Natural killer cell treated with Interleukin-12 subunit alpha and Interleukin-12 subunit beta and Interleukin-15 and Interleukin-18, amount 100 ng/mL, for 72 hours (primary cell): ENCODE results near the gene ARRDC4. TPM values are rescaled to one million over a fixed set of nuclear protein-coding genes. Genes with fewer than 3 reads are reported as not detected.

Experiments used
- ATAC-seq, 2 donors: fragments of 150-1000 bp; cut with Tn5 transposase in 1 of 2; sonication (Bioruptor Pico), chemical (Tn5 transposase) in 1 of 2; 2 replicates each; pipeline ENCODE4 v1.10.0; 2021
- DNase-seq: peaks from one replicate; pipeline ENCODE4 v3.0.0; 2022; ENCODE audit warnings: low spot score
- H3K27ac Mint-ChIP-seq, 2 donors: 1 replicate in 1 of 2; 2 replicates in 1 of 2; pipeline ENCODE4 v1.8.0; 2022; ENCODE audit warnings: mixed read lengths in 2 of 2, mild to moderate bottlenecking in 1 of 2, moderate library complexity in 1 of 2
- H3K27me3 Mint-ChIP-seq, 2 donors: 1 replicate in 1 of 2; 2 replicates in 1 of 2; pipeline ENCODE4 v1.8.0; 2022; ENCODE audit warnings: mixed read lengths in 2 of 2
- H3K36me3 Mint-ChIP-seq: one replicate; pipeline ENCODE4 v1.8.0; 2022; ENCODE audit warnings: mixed read lengths
- H3K4me1 Mint-ChIP-seq, 2 donors: 1 replicate in 1 of 2; 2 replicates in 1 of 2; pipeline ENCODE4 v1.8.0; 2022; ENCODE audit warnings: low read depth in 2 of 2, mixed read lengths in 2 of 2, mild to moderate bottlenecking in 1 of 2
- H3K4me3 Mint-ChIP-seq: one replicate; pipeline ENCODE4 v1.8.0; 2022; ENCODE audit warnings: mixed read lengths
- H3K9me3 Mint-ChIP-seq: 2 replicates; pipeline ENCODE4 v1.8.0; 2022; ENCODE audit warnings: mixed read lengths
- total RNA-seq, 2 donors: library from RNA; stranded (reverse); gene quantifications; one replicate each; pipeline ENCODE4 v1.2.3, GENCODE V29; 2022

Gene ARRDC4
- total RNA-seq, 2 donors from 2014 or later: 0.64 to 1.4 TPM

DNA sequence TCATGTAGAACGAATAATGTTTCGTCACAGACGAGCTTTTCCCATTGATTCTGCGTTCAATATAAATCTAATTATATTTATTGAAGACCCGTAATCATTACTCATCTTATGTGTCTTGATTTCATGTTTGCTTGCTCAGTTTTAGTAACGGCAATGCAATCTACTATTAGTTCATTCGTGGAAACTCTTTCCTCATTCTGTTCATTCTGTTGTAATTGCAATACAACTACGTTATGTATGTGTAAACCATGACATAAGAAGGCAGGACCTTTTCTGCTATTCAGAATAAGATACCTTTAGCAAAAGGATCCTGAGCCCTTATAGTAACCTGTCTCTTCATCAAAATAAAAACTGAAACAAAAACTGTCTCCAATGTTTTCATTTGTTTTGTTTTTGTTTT lies 6.8 kb upstream of the ARRDC4 start:
- Mint-ChIP-seq H3K27ac (no peak overlapping the region), H3K36me3 (no peaks in the 10 kb centered on the region), H3K4me3 (no peak overlapping the region), H3K4me1 (no peaks in the 10 kb centered on the region), H3K9me3 (no peaks in the 10 kb centered on the region), H3K27me3 (peaks cover 0 to 9% of the 10 kb centered on the region in 2 donors)
- DNase-seq (no peak), ATAC-seq (no peak)

DNA sequence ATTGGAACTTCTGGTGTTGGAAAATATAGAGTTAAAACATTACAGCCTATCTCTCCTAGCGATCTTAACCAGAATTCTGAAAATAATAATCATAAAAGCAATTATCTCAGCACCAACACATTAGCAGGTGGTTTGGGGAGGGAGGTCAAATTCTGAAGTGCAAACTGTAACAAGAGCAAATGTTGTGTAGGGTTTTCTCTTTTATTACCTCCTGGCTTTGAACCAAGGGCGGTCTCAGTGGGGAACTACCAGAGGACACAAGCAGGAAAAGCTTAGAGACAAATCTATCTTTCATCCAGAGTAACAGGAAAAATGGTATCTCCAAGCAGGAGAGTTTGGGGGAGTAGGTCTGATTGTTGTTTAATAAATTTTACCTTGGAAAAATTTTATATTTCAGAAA lies 5.5 kb upstream of the ARRDC4 start:
- Mint-ChIP-seq H3K9me3 (no peaks in the 10 kb centered on the region), H3K36me3 (no peaks in the 10 kb centered on the region), H3K4me3 (no peak overlapping the region), H3K27ac (no peak overlapping the region), H3K4me1 (peaks cover 7 to 12% of the 10 kb centered on the region in 2 donors), H3K27me3 (peaks cover 0 to 6% of the 10 kb centered on the region in 2 donors)
- DNase-seq (no peak), ATAC-seq (no peak)

DNA sequence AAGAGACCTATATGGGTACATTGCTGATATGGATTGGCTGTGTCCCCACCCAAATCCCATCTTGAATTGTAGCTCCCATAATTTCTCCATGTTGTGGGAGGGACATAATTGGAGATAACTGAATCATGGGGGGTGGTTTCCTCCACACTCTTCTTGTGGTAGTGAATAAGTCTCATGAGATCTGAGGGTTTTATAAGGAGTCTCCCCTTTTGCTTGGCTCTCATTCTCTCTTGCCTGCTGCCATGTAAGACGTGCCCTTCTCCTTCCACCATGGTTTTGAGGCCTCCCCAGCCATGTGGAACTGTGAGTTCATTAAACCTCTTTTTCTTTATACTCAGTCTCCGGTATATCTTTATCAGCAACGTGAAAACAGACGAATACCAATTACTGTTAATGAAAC lies 5.0 kb upstream of the ARRDC4 start:
- Mint-ChIP-seq H3K4me1 (peaks cover 12 to 17% of the 10 kb centered on the region in 2 donors), H3K27me3 (peaks cover 0 to 6% of the 10 kb centered on the region in 2 donors), H3K4me3 (no peak overlapping the region), H3K36me3 (no peaks in the 10 kb centered on the region), H3K9me3 (no peaks in the 10 kb centered on the region), H3K27ac (no peak overlapping the region)
- no peak for DNase-seq
- ATAC-seq: no peak

DNA sequence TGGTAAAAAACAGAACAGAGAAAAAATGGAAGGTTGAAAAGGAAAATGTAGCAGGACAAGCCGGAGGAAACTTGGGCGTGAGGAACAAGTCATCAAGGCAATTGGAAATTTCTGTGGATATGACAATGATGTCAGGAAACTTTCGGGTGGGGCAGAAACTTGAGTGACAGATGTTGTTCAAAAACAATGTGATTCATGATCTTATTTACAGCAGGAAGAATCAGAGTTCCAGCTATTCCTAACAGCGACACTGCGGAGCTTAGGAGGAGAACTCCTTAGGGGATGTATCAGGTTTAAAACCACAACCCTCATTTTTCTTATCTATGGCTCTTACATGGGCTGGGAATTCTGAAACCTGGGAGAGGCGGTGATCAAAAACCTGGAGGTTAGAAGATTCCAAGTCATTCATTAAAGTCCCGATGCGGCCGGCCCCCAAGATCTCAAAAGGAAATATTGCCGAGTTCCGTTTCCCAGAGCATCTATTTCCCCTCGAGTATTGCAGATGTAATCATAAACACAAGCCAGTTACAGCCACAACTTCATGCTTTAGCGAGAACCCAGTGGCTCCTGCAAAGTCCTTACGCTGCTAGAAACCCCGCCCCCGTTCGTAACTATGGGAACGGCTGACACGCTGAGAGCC lies 659 bp upstream of the ARRDC4 start:
- peak overlapping the region; percentile 77 to 83 for H3K27ac Mint-ChIP-seq
- peaks cover 22 to 23% of the 10 kb centered on the region in 2 donors for H3K4me1 Mint-ChIP-seq
- H3K9me3 Mint-ChIP-seq: no peaks in the 10 kb centered on the region
- ATAC-seq (no peak), DNase-seq (no peak)
- peak overlapping the region; percentile 78 for H3K4me3 Mint-ChIP-seq
- H3K36me3 Mint-ChIP-seq: no peaks in the 10 kb centered on the region
- H3K27me3 Mint-ChIP-seq: no peaks in the 10 kb centered on the region

DNA sequence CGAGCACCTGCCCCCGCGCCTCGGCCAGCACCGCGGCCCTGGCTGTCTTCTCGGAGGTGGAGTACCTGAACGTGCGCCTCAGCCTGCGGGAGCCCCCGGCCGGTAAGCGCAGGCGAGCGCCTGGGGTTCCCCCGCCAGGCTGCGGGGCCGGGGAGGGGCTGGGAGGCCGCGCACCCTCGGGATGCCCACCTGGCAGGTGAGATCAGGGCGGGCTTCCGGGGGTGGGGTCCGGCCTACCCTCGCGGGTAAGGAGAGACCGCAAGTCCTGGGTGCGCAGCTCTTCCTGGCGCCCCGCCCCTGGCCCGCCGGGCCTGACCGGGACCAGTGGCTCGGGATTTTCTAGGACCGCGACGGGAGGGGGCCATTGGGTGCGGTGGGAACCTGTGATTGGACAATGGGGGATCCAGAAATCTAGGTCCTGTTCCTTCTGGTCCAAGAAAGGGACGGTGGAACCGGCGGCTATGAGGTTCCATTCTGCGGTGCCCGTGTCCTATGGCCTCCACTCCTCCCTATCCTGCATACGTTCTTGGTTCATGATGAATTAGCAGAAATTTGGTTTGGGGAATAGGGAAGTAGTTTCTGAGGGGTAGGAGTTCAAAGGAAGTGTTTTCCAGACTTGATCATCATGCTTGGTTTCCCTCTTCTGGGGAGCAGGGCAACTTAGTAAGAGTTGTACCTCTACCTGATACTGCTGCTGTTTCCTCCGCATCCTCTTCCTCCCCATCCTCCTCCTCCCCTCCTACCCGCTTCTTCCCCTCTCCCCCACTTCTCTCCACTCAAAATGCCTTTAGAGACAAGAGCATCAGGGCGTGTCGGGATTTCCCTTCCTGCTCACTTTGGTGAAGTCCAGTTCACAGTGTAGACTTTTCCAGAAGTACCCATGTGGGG lies 808 bp downstream of the ARRDC4 start:
- peak overlapping the region; percentile 79 for H3K4me3 Mint-ChIP-seq
- no peaks in the 10 kb centered on the region for H3K27me3 Mint-ChIP-seq
- H3K4me1 Mint-ChIP-seq: peaks cover 25 to 27% of the 10 kb centered on the region in 2 donors
- ATAC-seq (no peak), DNase-seq (peak; percentile 63)
- H3K9me3 Mint-ChIP-seq: no peaks in the 10 kb centered on the region
- H3K27ac Mint-ChIP-seq: peak overlapping the region; percentile 27 to 44
- H3K36me3 Mint-ChIP-seq: peaks cover 2% of the 10 kb centered on the region

DNA sequence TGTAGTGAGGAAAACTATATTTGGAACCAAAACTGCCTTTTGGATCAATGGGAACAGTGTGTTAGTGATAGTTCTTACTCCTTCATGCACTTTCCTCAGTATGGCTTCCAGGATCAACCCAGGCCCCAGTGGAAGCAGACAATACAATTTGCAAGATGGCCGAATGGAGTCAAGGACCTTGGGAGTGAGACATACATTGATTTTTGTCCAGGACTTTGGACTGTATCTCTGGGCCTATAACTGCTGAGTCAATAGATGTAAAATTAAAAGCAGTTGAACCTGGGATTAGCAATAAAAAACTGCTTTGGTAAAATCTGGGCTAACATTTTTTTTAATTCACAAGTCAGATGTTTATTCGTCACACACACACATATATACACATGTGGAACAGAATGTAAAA lies 1.8 kb downstream of the ARRDC4 start:
- Mint-ChIP-seq H3K9me3 (no peaks in the 10 kb centered on the region), H3K27ac (no peak overlapping the region), H3K4me3 (no peak overlapping the region), H3K27me3 (no peaks in the 10 kb centered on the region), H3K4me1 (peaks cover 28 to 29% of the 10 kb centered on the region in 2 donors), H3K36me3 (peaks cover 4% of the 10 kb centered on the region)
- DNase-seq (no peak), ATAC-seq (no peak)

DNA sequence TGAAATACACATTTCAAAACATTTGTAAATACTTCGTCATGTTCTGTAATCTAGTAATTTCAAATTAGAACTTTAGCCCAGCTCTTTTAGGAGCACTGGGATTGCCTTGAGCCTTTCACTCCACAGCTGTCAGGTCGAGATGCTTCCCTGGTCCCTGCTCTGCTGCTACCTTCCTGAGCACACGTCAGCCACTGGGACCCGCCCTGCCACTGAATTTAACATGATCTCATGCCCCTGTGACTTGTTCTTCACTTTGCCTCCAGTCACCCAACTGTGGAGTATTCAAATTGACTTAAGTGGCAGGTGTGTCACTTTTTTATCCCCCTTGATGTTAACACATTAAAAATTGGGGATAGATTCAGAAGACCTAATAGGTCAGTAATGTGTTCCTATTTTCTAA lies 3.3 kb downstream of the ARRDC4 start:
- ATAC-seq (no peak), DNase-seq (no peak)
- Mint-ChIP-seq H3K4me1 (peaks cover 28 to 29% of the 10 kb centered on the region in 2 donors), H3K36me3 (peaks cover 4% of the 10 kb centered on the region), H3K9me3 (no peaks in the 10 kb centered on the region), H3K4me3 (peak overlapping the region; percentile 13), H3K27me3 (no peaks in the 10 kb centered on the region), H3K27ac (no peak overlapping the region)

DNA sequence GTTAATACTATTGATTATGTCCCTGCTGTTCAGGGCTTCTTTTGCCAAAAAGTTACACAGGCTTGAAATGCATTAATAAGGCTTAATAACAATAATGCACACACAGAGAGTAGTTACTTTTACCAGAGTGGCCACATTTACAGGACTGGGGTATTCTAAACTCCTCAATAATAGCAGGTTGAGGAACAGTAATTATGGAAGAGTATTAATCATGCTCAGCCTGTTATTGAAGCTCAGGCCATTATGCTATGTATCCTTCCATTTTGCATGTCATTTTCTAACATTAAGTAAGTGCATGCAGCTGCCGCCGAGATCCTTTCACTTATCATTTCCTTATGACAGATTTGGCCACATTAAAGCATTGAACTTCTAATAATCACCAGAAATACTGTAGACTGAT lies 5.7 kb downstream of the ARRDC4 start:
- Mint-ChIP-seq H3K4me3 (no peak overlapping the region), H3K4me1 (peaks cover 11 to 16% of the 10 kb centered on the region in 2 donors), H3K9me3 (no peaks in the 10 kb centered on the region), H3K27me3 (no peaks in the 10 kb centered on the region), H3K36me3 (peaks cover 7% of the 10 kb centered on the region), H3K27ac (peak overlapping the region in 1 of 2 donors; percentile 41)
- DNase-seq: no peak
- no peak for ATAC-seq

DNA sequence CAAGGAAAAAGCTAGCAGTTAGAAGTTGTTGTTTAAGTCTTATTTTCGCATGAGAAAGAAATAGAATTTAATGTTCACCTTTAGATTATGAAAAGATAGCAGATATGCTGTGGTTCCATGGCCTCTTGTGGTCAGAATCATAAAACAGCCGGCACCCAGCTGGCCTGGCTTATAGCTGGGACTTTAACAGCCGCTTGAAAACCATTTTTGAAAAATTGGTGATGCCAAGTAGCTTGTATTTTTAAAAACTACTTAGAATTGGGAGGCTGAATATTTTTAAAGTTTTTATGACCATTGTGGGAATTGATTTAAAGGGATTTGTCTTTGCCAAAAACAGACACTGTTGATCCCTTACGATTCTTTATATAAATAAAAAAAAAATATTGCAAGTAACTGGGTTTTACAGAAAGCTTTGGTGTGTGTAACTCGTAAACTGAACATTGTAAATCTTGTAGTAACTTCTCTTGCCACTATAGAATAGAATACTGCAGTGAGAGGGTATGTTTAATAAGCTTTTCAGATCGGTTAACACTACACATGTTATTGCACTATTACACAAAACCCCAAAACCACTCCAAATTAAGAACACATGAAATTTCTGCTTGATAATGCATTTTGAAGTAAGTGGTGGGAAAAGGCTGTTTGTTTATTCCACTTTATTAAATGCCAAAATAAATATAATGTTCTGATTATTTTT lies 6.6 kb downstream of the ARRDC4 start:
- Mint-ChIP-seq H3K27me3 (no peaks in the 10 kb centered on the region), H3K9me3 (no peaks in the 10 kb centered on the region), H3K4me3 (no peak overlapping the region), H3K4me1 (peaks cover 6 to 10% of the 10 kb centered on the region in 2 donors), H3K36me3 (peaks cover 10% of the 10 kb centered on the region), H3K27ac (no peak overlapping the region)
- ATAC-seq (no peak), DNase-seq (no peak)

DNA sequence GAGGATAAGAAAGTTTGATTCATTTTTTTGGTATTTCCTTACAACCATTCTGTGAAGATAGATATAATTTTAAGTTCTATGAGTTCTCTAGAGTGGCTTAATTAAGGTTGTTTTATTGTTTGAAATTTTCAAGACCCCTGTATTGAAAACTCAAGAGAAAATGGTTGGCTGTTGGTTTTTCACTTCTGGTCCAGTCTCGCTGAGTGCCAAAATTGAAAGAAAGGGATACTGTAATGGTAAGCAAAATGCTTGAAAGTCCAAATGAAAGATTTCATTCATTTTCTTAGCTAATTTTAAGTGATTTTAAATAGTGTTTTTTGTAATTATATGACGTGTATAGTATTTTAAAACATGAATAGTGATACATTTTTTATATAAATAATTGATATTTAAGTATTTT lies 7.4 kb downstream of the ARRDC4 start:
- Mint-ChIP-seq H3K4me1 (peaks cover 6 to 10% of the 10 kb centered on the region in 2 donors), H3K27me3 (no peaks in the 10 kb centered on the region), H3K27ac (no peak overlapping the region), H3K9me3 (no peaks in the 10 kb centered on the region), H3K36me3 (peaks cover 10% of the 10 kb centered on the region), H3K4me3 (no peak overlapping the region)
- ATAC-seq (no peak), DNase-seq (no peak)

DNA sequence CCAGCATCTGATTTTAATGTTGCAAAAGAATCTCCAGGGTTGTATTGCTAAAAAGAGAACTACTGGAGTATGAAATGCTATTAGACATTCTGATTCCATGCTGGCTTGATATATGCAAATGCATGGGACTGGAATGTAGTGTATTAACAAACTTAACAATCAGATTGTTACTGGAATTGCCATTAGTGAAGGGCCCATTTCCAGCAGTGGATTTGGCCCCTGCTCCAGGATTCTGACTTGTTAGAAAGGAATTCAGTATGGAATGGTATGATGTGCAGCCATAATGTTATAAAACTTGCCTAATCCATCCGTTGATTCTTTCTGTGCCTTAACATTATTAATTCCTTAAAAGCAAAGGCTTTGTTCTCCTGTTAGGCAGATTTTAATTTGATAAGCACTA lies 7.9 kb downstream of the ARRDC4 start:
- no peak overlapping the region for H3K4me3 Mint-ChIP-seq
- H3K27me3 Mint-ChIP-seq: no peaks in the 10 kb centered on the region
- peaks cover 10% of the 10 kb centered on the region for H3K36me3 Mint-ChIP-seq
- DNase-seq (no peak), ATAC-seq (no peak)
- H3K4me1 Mint-ChIP-seq: peaks cover 6 to 9% of the 10 kb centered on the region in 2 donors
- H3K9me3 Mint-ChIP-seq: no peaks in the 10 kb centered on the region
- H3K27ac Mint-ChIP-seq: no peak overlapping the region

DNA sequence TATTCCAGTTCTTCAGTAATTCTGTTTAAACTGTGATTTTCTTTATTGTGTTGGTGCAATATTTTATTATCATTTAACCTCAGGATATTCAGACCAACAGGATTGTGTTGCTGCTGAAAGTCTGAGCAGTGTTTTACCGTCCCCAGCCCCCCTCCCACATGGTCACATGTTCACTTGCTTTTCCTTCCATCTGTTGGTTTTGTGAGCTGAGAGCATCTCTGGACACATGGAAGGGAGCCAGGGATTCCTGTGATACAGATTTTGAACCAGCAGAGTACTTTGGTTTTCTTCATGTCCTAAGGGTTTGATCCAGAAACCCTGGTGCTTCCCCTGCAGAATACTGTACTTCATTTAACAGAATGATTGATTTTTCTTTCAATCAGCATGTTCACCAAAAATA lies 11.9 kb downstream of the ARRDC4 start:
- no peaks in the 10 kb centered on the region for H3K27me3 Mint-ChIP-seq

DNA sequence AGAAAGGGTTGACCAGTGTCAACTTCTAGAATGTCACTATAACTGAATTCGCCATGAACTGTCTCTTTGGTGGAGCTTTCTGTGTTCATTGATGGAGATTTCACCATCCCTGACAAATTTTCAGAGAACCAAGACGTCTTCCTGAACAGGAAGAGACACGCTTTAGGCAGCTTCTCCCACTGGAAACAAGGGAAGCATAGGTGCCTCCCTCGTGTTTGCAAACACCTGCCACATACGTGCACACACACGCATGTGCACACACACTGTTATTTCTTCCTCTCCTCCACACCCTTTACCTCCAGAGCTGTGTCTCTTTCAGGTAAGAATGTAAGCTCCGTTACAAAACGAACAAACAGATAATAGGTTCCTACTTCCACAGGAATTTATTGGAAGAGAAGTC lies 15.6 kb downstream of the ARRDC4 start:
- peaks cover 4% of the 10 kb centered on the region for H3K36me3 Mint-ChIP-seq
- H3K4me3 Mint-ChIP-seq: no peak overlapping the region
- H3K27ac Mint-ChIP-seq: no peak overlapping the region
- DNase-seq: no peak
- no peaks in the 10 kb centered on the region for H3K4me1 Mint-ChIP-seq
- ATAC-seq: no peak
- no peaks in the 10 kb centered on the region for H3K9me3 Mint-ChIP-seq
- H3K27me3 Mint-ChIP-seq: peaks cover 0 to 5% of the 10 kb centered on the region in 2 donors

More for the DNA sequence above, 11.9 kb downstream of the ARRDC4 start:
- peaks cover 6% of the 10 kb centered on the region for H3K36me3 Mint-ChIP-seq
- DNase-seq: no peak
- H3K27ac Mint-ChIP-seq: no peak overlapping the region
- H3K4me3 Mint-ChIP-seq: no peak overlapping the region
- no peaks in the 10 kb centered on the region for H3K9me3 Mint-ChIP-seq
- no peaks in the 10 kb centered on the region for H3K4me1 Mint-ChIP-seq
- no peak for ATAC-seq
